H1 (cell line): Measurements from ENCODE around the gene CCN6. TPM values are rescaled to one million over a fixed set of nuclear protein-coding genes. Genes with fewer than 3 reads are reported as not detected.

Experiments used
- CTCF ChIA-PET: fragments of 300-600 bp; sonication (Branson Sonifier 250); formaldehyde crosslinking; loops from one replicate; lab custom pipeline; 2021; ENCODE audit not compliant: partially characterized antibody; lab: Charles Lee
- POLR2A ChIA-PET: fragments of 300-600 bp; sonication (Branson Sonifier 250); formaldehyde crosslinking; loops from one replicate; lab custom pipeline; 2021; ENCODE audit warnings: inconsistent platforms; ENCODE audit not compliant: partially characterized antibody; lab: Charles Lee
- DNase-seq, 2 experiments: peaks; one replicate each; pipeline versions ENCODE4 v3.0.0 to v3.0.0-alpha.2; 2010 to 2022; ENCODE audit warnings: low spot score in 2 of 2, low read depth in 1 of 2, mixed read lengths in 1 of 2
- FAIRE-seq: peaks from 2 replicates; lab custom pipeline; 2011; peaks lifted over from hg19 to GRCh38; lab: Jason Lieb, UNC
- H2AFZ ChIP-seq: 2 replicates; pipeline ENCODE4 v1.8.1; 2012; ENCODE audit warnings: low read length, inconsistent platforms
- H2AK5ac ChIP-seq: 2 replicates; pipeline ENCODE4 v1.6.1; 2013; ENCODE audit warnings: low read depth, low read length
- H2BK120ac ChIP-seq: replicated peaks from 2 replicates; pipeline ENCODE3; 2013; ENCODE audit warnings: low read depth, low read length, inconsistent platforms
- H2BK12ac ChIP-seq: 2 replicates; pipeline ENCODE4 v1.6.1; 2013; ENCODE audit warnings: low read depth, low read length
- H2BK15ac ChIP-seq: 2 replicates; pipeline ENCODE4 v1.6.1; 2013; ENCODE audit warnings: low read length
- H2BK20ac ChIP-seq: 2 replicates; pipeline ENCODE4 v1.6.1; 2013; ENCODE audit warnings: low read length
- H2BK5ac ChIP-seq: 2 replicates; pipeline ENCODE4 v1.6.1; 2013; ENCODE audit warnings: low read depth, low read length
- H3K14ac ChIP-seq: 2 replicates; pipeline ENCODE4 v1.6.1; 2013; ENCODE audit warnings: inconsistent platforms; ENCODE audit not compliant: insufficient read length
- H3K18ac ChIP-seq: 2 replicates; pipeline ENCODE4 v1.6.1; 2013; ENCODE audit warnings: low read length; ENCODE audit errors: extremely low read depth
- H3K23ac ChIP-seq: 2 replicates; pipeline ENCODE4 v1.6.1; 2013; ENCODE audit warnings: inconsistent platforms; ENCODE audit not compliant: insufficient read length
- H3K23me2 ChIP-seq: 2 replicates; pipeline ENCODE4 v1.6.1; 2013; ENCODE audit warnings: low read depth, low read length
- H3K27ac ChIP-seq: 2 replicates; pipeline ENCODE4 v1.6.1; 2011; ENCODE audit warnings: low read depth, low read length, inconsistent platforms
- H3K27me3 ChIP-seq, 4 experiments: replicated peaks in 1 of 4; 1 replicate in 1 of 4; 2 replicates in 3 of 4; pipeline versions ENCODE4 v1.6.1 to v1.8.1; 2011 to 2013; ENCODE audit warnings: low read length in 3 of 4, mild to moderate bottlenecking in 3 of 4, inconsistent platforms in 2 of 4, mixed read lengths in 2 of 4, moderate library complexity in 1 of 4; ENCODE audit not compliant: control insufficient read depth in 3 of 4, insufficient read depth in 3 of 4; ENCODE audit errors: extremely low read depth in 1 of 4
- H3K36me3 ChIP-seq, 4 experiments: 2 replicates each; pipeline versions ENCODE4 v1.6.1 to v1.8.1; 2011 to 2013; ENCODE audit warnings: mild to moderate bottlenecking in 4 of 4, low read length in 3 of 4, moderate library complexity in 2 of 4, control low read depth in 1 of 4, inconsistent platforms in 1 of 4; ENCODE audit not compliant: insufficient read depth in 4 of 4, control insufficient read depth in 2 of 4
- H3K4ac ChIP-seq: replicated peaks from 2 replicates; pipeline ENCODE3; 2013; ENCODE audit warnings: low read length, low read depth, mixed read lengths, inconsistent platforms; ENCODE audit not compliant: insufficient read length
- H3K4me1 ChIP-seq, 4 experiments: replicated peaks in 1 of 4; 1 replicate in 1 of 4; 2 replicates in 3 of 4; pipeline versions ENCODE4 v1.6.1 to v1.8.1; 2011 to 2013; ENCODE audit warnings: low read length in 3 of 4, inconsistent platforms in 2 of 4, mixed read lengths in 1 of 4; ENCODE audit not compliant: insufficient read depth in 4 of 4, control insufficient read depth in 3 of 4
- H3K4me2 ChIP-seq, 2 experiments: 2 replicates each; pipeline versions ENCODE4 v1.6.1 to v1.8.1; 2011 to 2013; ENCODE audit warnings: low read depth in 2 of 2, low read length in 2 of 2, control low read depth in 1 of 2, inconsistent platforms in 1 of 2, mild to moderate bottlenecking in 1 of 2; ENCODE audit not compliant: insufficient read depth in 1 of 2
- H3K4me3 ChIP-seq, 4 experiments: fragments of 200-600, 300-600 bp in 1 of 4; sonication (generic), shearing (Covaris generic), sonication (Bioruptor Twin) in 1 of 4; 2 replicates each; pipeline versions ENCODE4 v1.5.1 to v1.8.1; 2011 to 2016; ENCODE audit warnings: low read length in 4 of 4, low read depth in 3 of 4, control low read depth in 2 of 4, inconsistent platforms in 2 of 4, mild to moderate bottlenecking in 2 of 4, mixed read lengths in 1 of 4, moderate library complexity in 1 of 4; ENCODE audit not compliant: insufficient read depth in 2 of 4; ENCODE audit errors: extremely low read depth in 1 of 4
- H3K56ac ChIP-seq: replicated peaks from 2 replicates; pipeline ENCODE3; 2013; ENCODE audit warnings: low read depth, mild to moderate bottlenecking, mixed read lengths, low read length, inconsistent platforms; ENCODE audit not compliant: insufficient read length
- H3K79me1 ChIP-seq: 2 replicates; pipeline ENCODE4 v1.6.1; 2013; ENCODE audit warnings: low read depth, low read length, control low read depth
- H3K79me2 ChIP-seq, 2 experiments: 2 replicates each; pipeline versions ENCODE4 v1.6.1 to v1.8.1; 2012 to 2013; ENCODE audit warnings: low read length in 2 of 2, mild to moderate bottlenecking in 2 of 2, inconsistent platforms in 1 of 2; ENCODE audit not compliant: insufficient read depth in 2 of 2, control insufficient read depth in 1 of 2
- H3K9ac ChIP-seq, 4 experiments: replicated peaks in 1 of 4; 1 replicate in 1 of 4; 2 replicates in 3 of 4; pipeline versions ENCODE4 v1.6.1 to v1.8.1; 2011 to 2013; ENCODE audit warnings: low read depth in 3 of 4, low read length in 3 of 4, control low read depth in 2 of 4, mild to moderate bottlenecking in 2 of 4, moderate library complexity in 2 of 4, inconsistent platforms in 1 of 4; ENCODE audit errors: extremely low read depth in 1 of 4
- H3K9me3 ChIP-seq, 2 experiments: 2 replicates each; pipeline versions ENCODE4 v1.6.1 to v1.8.1; 2012 to 2013; ENCODE audit warnings: mild to moderate bottlenecking in 2 of 2, moderate library complexity in 2 of 2, control low read depth in 1 of 2, inconsistent platforms in 1 of 2, low read depth in 1 of 2, low read length in 1 of 2, mixed read lengths in 1 of 2; ENCODE audit not compliant: insufficient read depth in 2 of 2
- H4K20me1 ChIP-seq, 2 experiments: replicated peaks in 1 of 2; 2 replicates each; pipeline versions ENCODE3 to v1.8.1; 2011 to 2013; ENCODE audit warnings: inconsistent platforms in 2 of 2, low read length in 2 of 2, mild to moderate bottlenecking in 1 of 2; ENCODE audit not compliant: insufficient read depth in 2 of 2, control insufficient read depth in 1 of 2
- H4K5ac ChIP-seq: 2 replicates; pipeline ENCODE4 v1.6.1; 2013; ENCODE audit warnings: low read length, low read depth, mixed read lengths, inconsistent platforms; ENCODE audit not compliant: insufficient read length
- H4K8ac ChIP-seq: 2 replicates; pipeline ENCODE4 v1.8.0; 2013; ENCODE audit warnings: mild to moderate bottlenecking, moderate library complexity, low read length, inconsistent platforms; ENCODE audit not compliant: insufficient read depth; ENCODE audit errors: extremely low read depth
- H4K91ac ChIP-seq: replicated peaks from 2 replicates; pipeline ENCODE3; 2013; ENCODE audit warnings: low read length, mixed read lengths, inconsistent platforms; ENCODE audit not compliant: insufficient read length
- GTF2F1 ChIP-seq: IDR thresholded peaks from 2 replicates; pipeline ENCODE4 v1.6.1; 2012; ENCODE audit warnings: low read depth, low read length, improper control_type of control experiment, borderline replicate concordance
- KDM5A ChIP-seq: fragments of 200-600 bp; IDR thresholded peaks from 2 replicates; pipeline ENCODE4 v1.7.1; 2012; ENCODE audit warnings: mild to moderate bottlenecking, low read length, inconsistent platforms, mixed read lengths
- SP1 ChIP-seq: IDR thresholded peaks from 2 replicates; pipeline ENCODE4 v1.6.1; 2011; ENCODE audit warnings: low read depth, low read length
- WGBS, 2 experiments: shearing (Covaris generic) in 1 of 2; methylation state at CpG; one replicate each; pipeline versions ENCODE4 v1.1.6 to v1.1.7; 2013 to 2015; ENCODE audit warnings: low lambda C conversion rate in 2 of 2, mixed read lengths in 2 of 2, inconsistent platforms in 1 of 2, low coverage in 1 of 2, missing lambda C conversion rate in 1 of 2; ENCODE audit not compliant: insufficient replicate concordance in 2 of 2, insufficient coverage in 1 of 2, insufficient read length in 1 of 2; ENCODE audit errors: extremely low coverage in 1 of 2, missing lambda C conversion rate in 1 of 2; 5-methylcytosine and 5-hydroxymethylcytosine counted together
- polyA plus RNA-seq, 7 experiments: library from polyadenylated mRNA; depleted of rRNA in 3 of 7; stranded (reverse) in 5 of 7; unstranded in 2 of 7; fragments of >200 nt in 5 of 7; fragments of 200-250 nt in 2 of 7; gene quantifications; 1 replicate in 5 of 7; 2 replicates in 1 of 7; 4 replicates in 1 of 7; pipeline versions ENCODE4 v1.2.1 to v1.2.3, GENCODE V29; 2011 to 2013; ENCODE audit warnings: missing spikeins in 2 of 7, mixed read lengths in 2 of 7
- total RNA-seq: library from RNA; stranded (reverse); fragmentation: NEBNext Ultra II Directional; extraction: Animal tissue kit (Norgen Biotek cat#: 25700); gene quantifications from 2 replicates; pipeline ENCODE4 v1.2.1, GENCODE V29; 2021

Gene CCN6
- total and polyA plus RNA-seq, 2 of the 8 experiments (the other 6 are each of a cell fraction or from before 2014, with no cell fraction given), result not detected

DNA sequence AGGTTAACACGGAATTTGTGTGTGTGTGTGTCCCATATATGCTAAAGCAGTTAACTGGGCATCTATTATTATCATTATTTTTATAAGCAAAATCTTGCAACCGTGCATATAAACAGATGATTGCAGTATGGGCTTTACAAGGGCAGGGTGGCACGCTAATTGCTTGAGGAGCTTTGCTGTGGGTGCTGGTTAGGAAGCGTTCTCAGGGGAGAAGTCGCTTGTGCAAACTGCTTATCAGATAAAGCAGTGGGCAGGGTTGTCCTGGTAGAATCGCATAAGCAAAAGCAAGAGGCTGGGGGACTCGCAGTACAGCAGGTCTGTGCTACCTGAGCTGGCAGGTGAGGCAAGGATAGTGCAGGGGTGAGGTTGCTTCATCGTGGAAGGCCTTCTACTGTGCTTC lies 9.7 kb upstream of the CCN6 start:
- Histone ChIP-seq H2AFZ (no peak overlapping the region), H3K14ac (no peak overlapping the region), H3K27ac (no peak overlapping the region), H3K23ac (no peak overlapping the region), H2BK20ac (no peak overlapping the region), H2BK15ac (no peak overlapping the region), H4K91ac (no peak overlapping the region), H2BK5ac (no peak overlapping the region), H3K4me2 (no peak overlapping the region), H3K18ac (no peak overlapping the region), H4K20me1 (no peaks in the 10 kb centered on the region), H4K8ac (no peak overlapping the region), H3K9me3 (peaks cover 0 to 6% of the 10 kb centered on the region in 2 experiments; a peak in 1 of 4 replicates), H3K4me3 (no peak overlapping the region), H3K23me2 (no peaks in the 10 kb centered on the region; the same call in 1 of the 2 replicates), H3K79me1 (no peaks in the 10 kb centered on the region), H2AK5ac (no peak overlapping the region), H3K4me1 (no peaks in the 10 kb centered on the region), H3K4ac (no peak overlapping the region), H3K9ac (no peak overlapping the region), H3K79me2 (no peaks in the 10 kb centered on the region), H3K56ac (no peak overlapping the region), H2BK120ac (no peak overlapping the region), H3K27me3 (no peaks in the 10 kb centered on the region), H3K36me3 (no peaks in the 10 kb centered on the region), H2BK12ac (peak overlapping the region; percentile 17; the same call in 1 of the 2 replicates), H4K5ac (no peak overlapping the region)
- TF ChIP-seq KDM5A, result no peak
- TF ChIP-seq GTF2F1, result no peak
- TF ChIP-seq SP1, result no peak
- CTCF ChIA-PET, result interaction anchor here (0.6 to 9.7 kb wide), 12 partner anchors 17 to 437 kb away, joined by 3 to 102 read pairs (median 6); no protein-coding TSS in a partner anchor
- FAIRE-seq, result no peak
- no peak for DNase-seq
- POLR2A ChIA-PET, result no interaction called here
- 65% methylated on average over 8 of the region's 8 CpGs; no CpG with 5 or more reads in 1 of the 2 experiments for WGBS, 2 experiments
